ENCODE results near the gene TMEFF2. TPM values are rescaled to one million over a fixed set of nuclear protein-coding genes. Genes with fewer than 3 reads are reported as not detected.

The TMEFF2 gene
- total and polyA plus RNA-seq, 2 of the 8 experiments (the other 6 are each of a cell fraction or from before 2014, with no cell fraction given): 0.91 to 3.7 TPM

GRCh38 chr2:191930205-191930604 lies 264.5 kb downstream of the TMEFF2 start:
- Histone ChIP-seq H3K27me3 (replicated peaks in 1 of 4; ENCODE audit: control insufficient read depth in 3 of 4, extremely low read depth in 1 of 4, insufficient read depth in 3 of 4, low read length in 3 of 4) (no peaks in the 10 kb centered on the region), H3K9ac (replicated peaks in 1 of 4; ENCODE audit: extremely low read depth in 1 of 4, low read depth in 3 of 4, low read length in 3 of 4) (no peak overlapping the region), H2AFZ (ENCODE audit: low read length) (no peak overlapping the region), H3K56ac (replicated peaks; ENCODE audit: insufficient read length, low read depth, low read length) (no peak overlapping the region), H3K9me3 (ENCODE audit: insufficient read depth in 2 of 2, low read depth in 1 of 2, low read length in 1 of 2) (no peaks in the 10 kb centered on the region), H3K4me3 (ENCODE audit: extremely low read depth in 1 of 4, insufficient read depth in 2 of 4, low read depth in 3 of 4, low read length in 4 of 4) (no peak overlapping the region), H4K8ac (ENCODE audit: extremely low read depth, insufficient read depth, low read length) (no peak overlapping the region), H2AK5ac (ENCODE audit: low read depth, low read length) (no peak overlapping the region), H3K36me3 (ENCODE audit: control insufficient read depth in 2 of 4, insufficient read depth in 4 of 4, low read length in 3 of 4) (no peaks in the 10 kb centered on the region), H3K18ac (ENCODE audit: extremely low read depth, low read length) (no peak overlapping the region), H4K91ac (replicated peaks; ENCODE audit: insufficient read length, low read length) (no peak overlapping the region), H3K79me1 (ENCODE audit: low read depth, low read length) (no peaks in the 10 kb centered on the region), H3K14ac (ENCODE audit: insufficient read length) (no peak overlapping the region), H2BK12ac (ENCODE audit: low read depth, low read length) (no peak overlapping the region), H3K27ac (ENCODE audit: low read depth, low read length) (no peak overlapping the region), H2BK15ac (ENCODE audit: low read length) (no peak overlapping the region), H4K5ac (ENCODE audit: insufficient read length, low read depth, low read length) (no peak overlapping the region), H2BK20ac (ENCODE audit: low read length) (no peak overlapping the region), H3K79me2 (ENCODE audit: control insufficient read depth in 1 of 2, insufficient read depth in 2 of 2, low read length in 2 of 2) (no peaks in the 10 kb centered on the region), H3K4me2 (ENCODE audit: insufficient read depth in 1 of 2, low read depth in 2 of 2, low read length in 2 of 2) (no peak overlapping the region), H3K23me2 (ENCODE audit: low read depth, low read length) (no peaks in the 10 kb centered on the region), H3K23ac (ENCODE audit: insufficient read length) (no peak overlapping the region), H2BK120ac (replicated peaks; ENCODE audit: low read depth, low read length) (no peak overlapping the region), H2BK5ac (ENCODE audit: low read depth, low read length) (no peak overlapping the region), H3K4ac (replicated peaks; ENCODE audit: insufficient read length, low read depth, low read length) (no peak overlapping the region), H4K20me1 (replicated peaks in 1 of 2; ENCODE audit: control insufficient read depth in 1 of 2, insufficient read depth in 2 of 2, low read length in 2 of 2) (no peaks in the 10 kb centered on the region), H3K4me1 (replicated peaks in 1 of 4; ENCODE audit: control insufficient read depth in 3 of 4, insufficient read depth in 4 of 4, low read length in 3 of 4) (peaks cover 0 to 12% (median 9%) of the 10 kb centered on the region in 4 experiments; a peak in 4 of 7 replicates)
- ChIA-PET POLR2A (ENCODE audit: partially characterized antibody) (no interaction called here), CTCF (ENCODE audit: partially characterized antibody) (interaction anchor here (0.6 to 2.0 kb wide), 4 partner anchors 18 to 407 kb away, joined by 3 to 4 read pairs (median 3); no protein-coding TSS in a partner anchor)
- DNase-seq (ENCODE audit: low read depth in 1 of 2, low spot score in 2 of 2) (no peak), FAIRE-seq (no peak)
- WGBS, 2 experiments (ENCODE audit: extremely low coverage in 1 of 2, insufficient coverage in 1 of 2, insufficient read length in 1 of 2, insufficient replicate concordance in 2 of 2, low coverage in 1 of 2, low lambda C conversion rate in 2 of 2, missing lambda C conversion rate in 1 of 2): 94% methylated on average over 3 of the region's 3 CpGs; no CpG with 5 or more reads in 1 of the 2 experiments
- TF ChIP-seq RAD21 (IDR thresholded peaks at IDR 0.05 in 1 of 2, conservative IDR thresholded peaks at IDR 0.05 in 1 of 2; ENCODE audit: low read depth in 2 of 2, low read length in 2 of 2) (no peak), ASH2L (IDR thresholded peaks at IDR 0.05; ENCODE audit: low read length) (no peak)

Data from H1 (cell line).